ENCODE measurements around the gene PEPD.

PEPD gene

GRCh38 chr19:33349319-33350289, 172.0 kb downstream of the PEPD start:
- no peak for DNase-seq

GRCh38 chr19:33348301-33349010, 173.1 kb downstream of the PEPD start:
- no peak for DNase-seq

GRCh38 chr19:33347300-33347699, 174.3 kb downstream of the PEPD start:
- DNase-seq, result no peak

- DNase-seq, result no peak
Observed at GRCh38 chr19:33346665-33347064, 174.9 kb downstream of the PEPD start.

GRCh38 chr19:33345163-33345562, 176.4 kb downstream of the PEPD start:
- no peak for DNase-seq

- DNase-seq, result no peak
Observed at GRCh38 chr19:33344573-33344925, 177.0 kb downstream of the PEPD start.

GRCh38 chr19:33343859-33344572, 177.6 kb downstream of the PEPD start:
- DNase-seq, result no peak

GRCh38 chr19:33343301-33343700, 178.3 kb downstream of the PEPD start:
- DNase-seq, result no peak

GRCh38 chr19:33340991-33341390, 180.6 kb downstream of the PEPD start:
- DNase-seq, result no peak

- no peak for DNase-seq
Observed at GRCh38 chr19:33339016-33339984, 182.3 kb downstream of the PEPD start.

Measured in activated CD4-positive, CD25-positive, alpha-beta regulatory T cell (primary cell).